ENCODE results near the gene TBC1D8.

Gene TBC1D8

DNA sequence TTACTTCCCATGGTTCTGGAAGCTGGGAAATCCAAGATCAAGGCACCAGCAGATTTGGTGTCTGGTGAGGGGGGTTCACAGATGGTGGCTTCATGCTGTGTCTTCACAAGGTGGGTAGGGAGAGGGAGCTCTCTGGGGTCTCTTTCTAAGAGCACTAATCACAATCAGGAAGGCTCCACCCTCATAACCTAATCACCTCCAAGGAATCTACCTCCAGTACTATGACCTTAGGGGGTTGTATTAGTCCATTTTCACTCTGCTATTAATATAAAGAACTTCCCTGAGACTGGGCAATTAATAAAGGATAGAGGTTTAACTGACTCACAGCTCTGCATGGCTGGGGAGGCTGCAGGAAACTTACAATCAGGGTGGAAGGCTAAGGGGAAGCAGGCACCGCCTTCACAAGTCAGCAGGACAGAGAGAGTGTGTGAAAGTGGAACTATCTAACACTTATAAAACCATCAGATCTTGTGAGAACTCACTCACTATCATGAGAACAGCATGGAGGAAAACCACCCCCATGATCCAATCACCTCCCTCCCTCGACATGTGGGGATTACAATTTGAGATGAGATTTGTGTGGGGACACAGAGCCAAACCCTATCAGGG is 17.6 kb downstream of the TBC1D8 start:
- DNase-seq, result no peak

DNA sequence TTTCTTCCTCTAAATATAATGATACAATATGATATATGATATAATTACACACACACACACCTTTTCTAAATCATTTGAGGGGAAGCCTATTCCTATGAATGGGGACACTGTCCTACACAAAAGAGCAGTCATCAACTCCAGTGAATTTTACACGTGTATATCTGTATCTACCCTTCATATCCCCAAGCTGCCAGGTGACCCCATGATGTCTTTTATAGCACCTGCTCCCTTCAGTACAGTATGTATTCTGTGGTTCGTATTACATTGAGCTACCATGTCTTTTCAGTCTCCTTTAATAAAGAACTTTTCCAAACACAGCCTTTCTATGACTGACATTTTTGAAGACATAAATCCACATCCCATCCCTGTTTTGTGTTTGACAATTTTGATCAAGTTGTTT is 19.0 kb downstream of the TBC1D8 start:
- no peak for DNase-seq

DNA sequence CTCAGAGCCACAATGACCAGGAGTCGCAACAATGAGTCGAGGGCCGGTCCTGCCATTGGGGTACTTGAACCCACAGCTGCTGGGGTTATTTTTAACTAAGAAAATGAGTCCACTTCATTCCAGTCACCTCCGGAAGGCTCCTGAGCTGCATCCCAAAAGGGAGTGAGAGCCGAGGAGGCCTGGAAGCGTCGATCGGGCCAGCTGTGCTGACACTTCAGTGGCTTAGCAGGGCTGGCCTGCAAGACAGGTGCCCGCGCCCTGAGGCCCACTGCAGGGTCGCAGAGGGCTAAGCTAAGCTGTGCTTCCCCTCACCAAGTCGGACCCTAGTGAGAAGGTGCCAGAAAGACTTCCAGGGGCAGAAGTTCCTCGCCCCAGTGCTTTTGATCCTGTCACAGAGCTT is 21.1 kb downstream of the TBC1D8 start:
- DNase-seq, result no peak

DNA sequence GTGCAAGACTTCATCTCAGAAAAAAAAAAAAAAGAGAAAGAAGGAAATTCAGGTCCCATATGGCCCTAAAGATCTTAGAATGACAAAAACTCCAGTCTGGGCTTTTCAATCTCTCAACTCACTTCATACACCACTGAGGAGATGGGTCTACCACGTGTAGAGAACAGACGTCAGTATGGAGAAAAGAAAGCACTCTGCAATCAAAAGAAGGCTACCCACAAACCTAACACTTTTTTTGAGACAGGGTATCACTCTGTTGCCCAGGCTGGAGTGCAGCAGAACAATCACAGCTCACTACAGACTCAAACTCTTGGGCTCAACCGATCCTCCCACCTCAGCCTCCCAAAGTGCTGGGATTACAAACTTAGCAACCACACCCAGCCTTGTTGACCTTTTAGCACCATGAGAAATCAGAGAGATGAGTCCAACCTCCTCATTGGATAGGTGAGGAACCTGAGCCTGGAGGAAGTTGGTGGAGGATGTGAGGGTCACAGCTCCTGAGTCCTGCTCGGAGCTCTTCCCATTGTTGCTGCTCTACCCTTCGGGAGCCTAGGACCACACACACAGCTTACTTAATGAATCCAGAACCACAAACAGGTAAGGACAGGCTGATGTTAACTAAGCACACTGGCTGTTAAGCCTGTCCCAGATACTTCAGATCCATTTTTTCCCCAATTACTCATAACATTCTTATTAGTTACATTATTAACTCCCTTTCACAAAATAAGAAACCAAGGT is 23.7 kb downstream of the TBC1D8 start:
- no peak for DNase-seq

DNA sequence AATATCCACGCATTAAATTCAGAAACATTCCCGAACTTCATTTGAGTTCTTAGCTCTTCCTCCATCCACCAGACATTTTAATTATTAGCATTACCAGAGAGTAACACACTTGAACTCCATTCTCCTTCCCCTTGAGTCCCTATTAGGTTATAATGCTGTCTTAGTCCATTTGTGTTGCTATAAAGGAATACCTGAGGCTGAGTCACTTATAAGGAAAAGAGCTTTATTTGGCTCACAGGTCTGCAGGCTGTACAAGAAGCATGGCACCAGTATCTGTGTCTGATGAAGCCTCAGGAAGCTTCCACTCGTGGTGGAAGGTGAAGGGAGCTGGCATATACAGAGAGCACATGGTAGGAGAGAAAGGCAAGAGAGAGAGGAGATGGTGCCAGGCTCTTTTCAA is 25.4 kb downstream of the TBC1D8 start:
- no peak for DNase-seq

DNA sequence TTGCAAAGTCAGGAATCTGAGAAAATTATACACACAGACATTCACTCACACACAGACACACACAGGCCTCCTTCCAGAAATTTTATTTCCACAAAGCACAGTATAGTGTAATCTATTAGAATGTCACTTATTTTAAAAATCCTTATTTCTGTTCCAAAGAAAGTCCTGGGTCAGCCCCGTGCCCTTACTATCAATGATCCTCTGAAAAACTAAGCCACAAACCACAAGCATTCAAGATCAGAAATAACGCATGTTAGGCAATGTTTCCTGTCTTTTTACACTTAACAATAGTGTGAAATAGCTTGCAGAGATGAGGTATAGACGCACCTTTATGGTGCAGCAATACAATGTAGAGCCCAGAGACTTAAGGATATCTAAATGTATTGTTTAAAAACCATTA is 25.8 kb downstream of the TBC1D8 start:
- DNase-seq, result no peak

DNA sequence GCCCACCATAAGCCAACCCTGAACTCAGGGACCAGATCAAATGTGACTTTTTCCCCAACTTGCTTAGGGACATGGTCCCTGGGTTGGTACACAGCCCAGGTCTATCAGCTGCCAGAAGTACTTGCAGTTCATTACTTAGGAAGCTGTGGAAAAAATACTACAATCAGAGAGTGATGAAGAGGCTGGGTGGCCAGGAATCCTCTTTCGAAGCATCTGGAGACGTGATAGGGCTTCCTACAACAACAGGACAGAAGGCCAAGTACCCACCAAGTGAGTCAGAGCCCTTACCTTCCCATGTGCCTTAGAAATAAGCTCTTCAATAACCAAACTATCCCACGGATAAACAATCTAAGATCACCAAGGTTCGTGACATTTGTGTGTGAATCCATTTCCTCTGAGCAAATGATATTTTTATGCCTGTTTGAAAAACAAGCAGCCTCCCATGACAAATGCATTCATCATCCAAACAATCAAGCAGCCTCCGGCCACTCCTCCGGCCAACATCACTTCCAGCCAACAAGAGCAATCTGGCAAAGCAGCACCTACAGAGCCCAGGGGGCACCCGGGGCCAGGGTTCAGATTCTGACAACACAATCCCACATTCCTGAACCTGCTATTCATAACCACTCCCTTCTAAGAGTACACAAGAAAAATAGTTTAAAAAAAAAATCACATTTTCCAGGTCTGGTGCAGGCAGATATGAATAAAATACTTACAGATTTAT is 26.4 kb downstream of the TBC1D8 start:
- peak; percentile 74 for DNase-seq

DNA sequence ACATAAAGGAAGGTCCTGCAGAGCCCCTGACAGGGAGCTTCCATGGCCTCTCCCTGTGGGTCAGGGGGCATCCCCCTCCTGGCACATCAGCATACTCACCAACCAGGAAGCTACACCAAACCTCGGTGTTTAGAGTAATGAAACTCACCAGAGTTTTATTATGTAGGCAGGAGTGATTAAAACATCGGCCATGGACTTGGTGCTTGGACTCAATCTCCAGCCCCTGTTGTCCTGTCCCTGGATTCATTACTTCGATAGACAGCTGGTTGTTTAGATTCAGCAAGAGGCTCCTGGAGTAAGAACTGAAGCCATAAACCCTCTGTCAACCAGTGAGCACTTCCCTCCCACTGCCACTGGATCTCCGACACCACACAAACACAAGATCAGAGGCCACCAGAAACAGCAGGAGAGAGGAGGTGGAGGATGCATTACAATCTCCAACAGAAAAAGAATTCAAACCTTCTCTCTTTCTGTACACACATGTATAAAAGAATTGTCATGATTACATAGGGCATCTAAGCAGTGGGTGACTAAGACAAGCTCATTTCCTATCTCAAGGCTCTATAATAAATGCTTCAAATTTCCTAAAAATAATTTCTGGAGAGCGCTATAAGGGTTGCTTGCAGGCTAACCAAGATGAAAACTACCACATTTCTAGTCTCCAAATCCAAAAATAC is 27.2 kb downstream of the TBC1D8 start:
- no peak for DNase-seq

DNA sequence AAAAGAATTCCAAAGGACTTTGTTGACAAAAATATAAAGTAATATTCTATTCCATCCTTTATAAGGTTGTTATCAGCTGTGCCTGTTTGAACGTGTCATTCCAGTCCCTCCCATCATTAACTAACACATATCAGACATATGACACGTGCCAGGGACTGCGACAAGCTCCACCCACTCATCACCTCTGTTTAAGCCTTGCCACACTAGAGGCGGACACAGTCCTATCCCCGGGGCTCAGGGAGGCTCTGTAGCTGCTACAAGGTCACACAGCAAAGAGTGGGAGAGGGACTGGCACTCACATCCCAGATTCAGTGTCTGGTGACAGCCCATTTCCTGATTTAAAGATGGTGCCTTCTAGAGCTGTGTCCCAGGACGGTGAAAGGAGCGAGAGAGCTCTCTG is 30.0 kb downstream of the TBC1D8 start:
- no peak for DNase-seq

DNA sequence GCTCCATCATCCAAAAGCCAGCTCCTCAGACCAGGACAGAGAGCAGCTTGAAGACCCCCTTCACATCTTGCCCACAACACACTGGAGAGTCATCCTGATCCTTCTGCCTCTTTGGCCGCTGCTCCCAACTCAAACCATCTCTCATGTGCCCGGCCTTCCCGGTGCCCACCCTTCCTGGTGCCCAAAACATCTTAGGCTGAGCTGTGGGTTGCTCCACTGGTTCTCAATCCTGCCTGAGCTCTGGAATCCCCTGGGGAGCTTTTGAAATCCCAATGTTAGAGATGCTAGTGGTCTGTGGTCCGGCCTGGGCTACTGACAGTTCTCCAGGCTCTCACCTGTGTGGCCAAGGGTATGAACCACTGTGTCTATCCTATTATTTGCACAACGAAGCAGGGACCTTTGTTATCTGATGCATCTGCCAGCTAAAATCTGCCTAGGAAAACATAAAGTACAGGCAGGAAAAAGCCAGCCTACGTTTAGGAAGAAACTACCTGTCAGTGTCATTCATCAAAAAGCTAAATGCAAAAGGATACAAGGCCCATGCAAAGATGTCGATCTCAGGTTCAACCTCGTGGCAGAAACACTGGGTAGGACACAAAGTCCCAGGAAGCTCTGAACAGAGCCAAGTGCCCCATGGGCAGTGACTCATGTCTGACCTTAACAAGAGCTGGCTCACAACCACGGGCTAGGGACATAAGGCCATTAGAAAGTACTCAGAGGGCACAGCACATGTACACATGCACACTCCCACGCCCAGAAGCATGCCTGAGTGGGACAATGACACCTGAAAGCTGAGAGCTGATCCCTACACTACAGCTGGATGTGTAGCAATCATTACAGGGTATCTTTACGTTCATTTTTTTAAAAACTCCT is 30.8 kb downstream of the TBC1D8 start:
- DNase-seq, result peak; percentile 24

DNA sequence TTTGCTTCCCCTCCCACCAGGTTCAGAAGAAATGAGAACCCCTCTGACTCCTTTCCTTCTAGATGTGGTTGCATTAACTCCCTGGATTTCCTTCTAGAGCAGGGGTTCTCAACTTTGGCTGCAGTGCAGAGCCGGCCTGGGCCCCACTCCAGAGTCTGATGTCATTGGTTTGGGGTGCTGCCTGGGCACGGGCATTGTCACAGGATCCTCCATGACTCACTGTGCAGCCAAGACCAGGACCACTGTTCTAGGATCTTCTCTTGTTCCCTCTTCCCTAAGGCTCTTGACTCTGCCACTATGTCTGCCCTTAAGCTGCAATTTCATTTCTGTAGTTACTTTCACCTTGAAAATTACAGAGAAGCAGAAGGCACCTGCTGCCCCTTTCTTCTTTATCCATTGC is 31.8 kb downstream of the TBC1D8 start:
- no peak for DNase-seq

DNA sequence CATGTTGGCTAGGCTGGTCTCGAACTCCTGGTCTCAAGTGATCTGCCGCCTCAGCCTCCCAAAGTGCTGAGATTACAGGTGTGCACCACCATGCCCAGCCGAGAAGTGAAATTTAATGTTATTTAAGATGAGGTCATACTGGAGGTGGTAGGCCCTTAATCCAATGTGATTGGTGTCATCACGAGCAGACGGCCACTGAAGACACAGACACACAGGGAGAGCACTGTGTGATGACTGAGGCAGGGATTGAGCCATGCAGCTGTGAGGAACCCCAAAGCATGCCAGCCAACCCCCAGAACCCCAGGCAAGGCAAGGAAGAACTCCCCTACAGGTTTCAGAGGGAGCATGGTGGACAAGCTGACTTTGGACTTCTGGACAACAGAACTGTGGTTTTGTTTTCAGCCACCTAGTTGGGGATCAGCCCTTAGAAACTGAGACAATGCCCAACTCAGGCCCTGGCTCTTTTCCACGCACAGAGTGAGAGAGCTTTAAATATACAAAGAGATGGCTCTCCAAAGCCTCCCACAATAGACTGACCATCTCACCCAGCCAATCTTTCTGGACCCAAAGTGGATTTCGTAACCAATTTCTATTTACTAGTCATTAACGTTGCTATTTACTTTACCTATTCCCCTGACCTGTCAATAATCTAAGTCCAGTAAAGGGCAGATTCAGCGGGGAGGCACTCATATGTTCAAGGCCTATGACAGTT is 34.2 kb downstream of the TBC1D8 start:
- DNase-seq, result no peak

DNA sequence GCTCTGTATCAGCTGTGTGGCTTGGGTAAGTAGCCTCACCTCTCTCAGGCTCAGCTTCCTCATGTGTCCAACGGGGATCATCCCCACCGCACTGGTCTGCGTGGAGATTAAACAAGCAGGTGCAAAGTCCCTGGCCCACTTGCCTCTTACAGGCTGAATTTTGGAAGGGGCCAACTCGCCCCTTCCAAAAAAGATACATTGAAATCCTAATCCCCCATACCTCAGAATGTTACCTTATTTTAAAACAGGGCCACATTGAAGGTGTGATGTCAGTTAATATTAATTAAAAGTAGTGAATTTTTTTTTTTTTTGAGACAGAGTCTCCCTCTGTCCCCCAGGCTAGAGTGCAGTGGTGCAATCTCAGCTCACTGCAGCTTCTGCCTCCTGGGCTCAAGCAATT is 34.8 kb downstream of the TBC1D8 start:
- DNase-seq, result no peak

DNA sequence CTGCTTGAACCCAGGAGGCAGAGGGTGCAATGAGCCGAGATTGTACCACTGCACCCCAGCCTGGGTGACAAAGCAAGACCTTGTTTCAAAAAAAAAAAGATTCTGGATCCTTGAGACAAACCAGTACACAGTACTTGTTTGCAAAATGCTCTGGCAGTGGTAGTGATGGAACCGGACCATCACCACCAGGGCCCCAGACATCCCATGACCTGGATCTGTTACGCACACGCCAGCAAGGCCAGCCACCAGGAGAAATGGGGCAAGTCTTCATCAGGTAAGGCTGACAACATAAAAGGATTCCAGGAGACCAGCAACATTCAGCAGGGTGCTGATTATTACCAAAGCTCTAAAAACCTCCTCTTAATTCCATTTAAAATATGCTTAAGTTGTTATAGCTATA is 35.5 kb downstream of the TBC1D8 start:
- DNase-seq, result no peak

DNA sequence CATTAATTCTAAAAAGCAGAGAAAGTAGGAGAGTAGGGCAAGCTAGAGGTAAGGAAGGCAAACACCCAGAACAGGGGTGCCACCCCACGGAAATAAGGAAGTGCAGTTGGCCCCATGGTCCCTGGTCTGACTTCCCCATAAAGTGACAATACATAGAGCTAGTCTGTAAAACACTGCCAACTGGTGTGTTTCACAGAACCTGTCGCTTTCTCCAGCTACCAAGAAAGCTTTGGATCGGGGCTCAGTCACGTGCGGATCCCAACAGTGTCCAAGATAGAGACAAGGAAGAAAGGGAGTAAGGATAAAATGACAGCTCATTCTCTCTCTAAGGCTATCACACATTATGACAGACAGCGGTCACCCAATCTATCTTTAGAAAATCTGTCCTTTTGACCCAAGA is 36.4 kb downstream of the TBC1D8 start:
- no peak for DNase-seq

DNA sequence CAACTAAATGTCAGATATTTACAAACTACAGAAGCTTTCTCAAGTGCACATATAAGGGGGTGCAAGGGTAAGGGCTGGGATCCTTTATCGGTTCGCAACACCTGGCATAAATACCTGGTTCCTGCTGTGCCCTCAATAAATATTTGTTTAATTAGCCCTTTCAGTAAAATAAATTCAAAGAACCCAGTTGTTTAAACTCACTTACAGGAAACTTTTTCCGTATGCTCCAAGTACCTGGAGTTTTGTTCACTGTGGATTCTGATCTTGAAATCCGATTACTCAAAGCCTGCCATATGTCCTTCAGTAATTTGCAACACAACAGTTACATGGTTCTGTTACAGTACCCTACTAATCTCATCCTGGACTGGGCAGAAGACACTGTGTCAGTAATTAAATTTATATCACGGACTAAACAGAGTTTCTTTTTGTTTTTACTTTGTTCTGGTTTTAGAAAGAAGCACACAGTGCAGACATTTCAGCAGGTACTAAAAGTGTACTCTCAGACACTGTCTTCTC is 36.9 kb downstream of the TBC1D8 start:
- DNase-seq, result no peak

DNA sequence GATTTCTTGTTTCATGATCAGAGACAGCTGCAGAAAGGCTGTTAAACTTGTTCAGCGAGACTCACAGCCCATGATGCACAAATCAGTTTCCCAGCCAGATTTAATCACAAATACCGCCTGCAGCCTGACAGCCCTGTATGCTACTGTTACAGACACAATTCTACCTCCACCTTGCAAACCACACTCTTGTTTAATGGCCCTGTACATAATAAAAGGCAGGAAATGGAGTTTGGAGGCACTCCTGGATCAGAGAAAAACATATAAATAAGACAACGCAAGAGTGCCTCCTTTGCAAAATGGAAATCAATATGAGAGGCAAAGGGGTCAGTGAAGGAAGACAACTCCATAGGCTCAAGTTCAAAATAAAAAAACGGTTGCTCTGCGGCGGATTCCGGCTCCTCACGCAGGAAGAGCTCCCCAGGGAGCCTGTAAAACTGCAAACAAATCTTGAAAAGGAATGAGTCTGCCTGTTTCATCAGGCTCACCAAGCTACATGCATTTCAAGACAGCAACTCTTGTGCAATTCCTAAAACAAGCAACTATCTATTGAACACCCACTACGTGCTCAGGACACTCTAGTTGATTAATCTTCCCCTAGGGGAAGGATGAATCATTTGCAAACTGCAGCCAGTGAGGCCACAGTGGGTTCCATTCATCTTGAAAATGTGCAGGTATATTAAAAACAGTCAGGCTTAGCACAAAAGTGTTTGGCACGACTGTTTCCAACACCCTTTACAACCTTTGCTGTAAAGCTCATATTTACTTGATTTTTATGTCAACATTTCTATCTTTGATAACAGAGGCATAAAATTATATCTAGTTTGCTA is 37.5 kb downstream of the TBC1D8 start:
- DNase-seq, result no peak

DNA sequence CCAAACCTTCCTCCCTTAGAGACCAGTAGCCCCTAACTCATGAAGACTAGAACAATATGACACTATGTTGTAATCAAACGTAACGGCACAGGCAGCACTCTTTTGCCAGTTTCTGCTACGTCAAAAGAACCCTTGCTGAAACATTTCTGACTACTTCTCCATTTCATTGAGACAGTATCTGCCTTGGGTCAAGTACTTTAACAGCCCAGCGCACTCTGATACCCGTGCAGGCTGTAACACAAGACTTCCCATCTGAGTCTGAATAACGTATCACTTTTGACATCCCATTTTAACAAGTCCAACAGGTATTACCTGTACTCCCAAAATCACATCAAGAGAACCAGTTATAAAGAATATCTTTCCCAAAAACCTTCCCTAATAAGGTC is 38.4 kb downstream of the TBC1D8 start:
- no peak for DNase-seq

DNA sequence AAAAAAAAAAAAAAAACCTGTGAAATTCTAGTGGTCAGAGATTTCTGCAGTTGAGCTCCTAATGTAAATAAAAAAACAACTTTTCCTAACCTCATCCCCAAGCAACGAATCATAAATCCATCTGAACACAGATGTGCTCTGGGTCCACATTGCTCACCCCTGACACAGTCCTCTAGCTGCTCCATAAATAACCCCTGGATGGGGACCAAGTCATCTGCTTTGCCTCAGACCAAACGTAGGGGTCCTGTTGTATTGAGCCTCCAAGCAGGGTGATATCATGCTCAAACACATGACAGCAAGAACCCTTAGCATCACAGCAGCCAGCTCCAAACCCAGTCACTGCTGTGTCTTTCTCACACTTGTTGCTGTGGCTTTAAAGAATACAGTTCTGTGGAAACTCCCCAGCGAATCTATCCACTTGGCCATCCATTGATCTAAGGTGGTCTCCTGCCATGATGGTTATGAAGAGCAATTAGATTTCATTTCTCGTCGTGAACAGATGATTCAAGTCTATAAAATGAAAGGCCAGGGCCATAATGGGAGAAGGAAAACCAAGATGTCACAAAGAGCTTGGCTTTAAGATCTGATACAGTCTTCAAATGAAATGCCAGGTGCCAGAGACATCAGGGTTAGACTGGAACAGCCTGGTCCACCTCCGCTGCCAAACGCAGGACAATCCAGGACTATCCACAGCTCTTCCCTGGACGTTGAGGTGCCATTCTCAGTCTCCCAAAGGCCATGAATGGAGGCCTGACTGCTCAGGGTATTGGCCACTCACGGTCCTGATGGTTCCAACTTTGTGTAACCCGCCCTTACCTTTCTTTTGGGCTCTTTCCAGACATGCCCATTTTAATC is 39.0 kb downstream of the TBC1D8 start:
- DNase-seq, result no peak

DNA sequence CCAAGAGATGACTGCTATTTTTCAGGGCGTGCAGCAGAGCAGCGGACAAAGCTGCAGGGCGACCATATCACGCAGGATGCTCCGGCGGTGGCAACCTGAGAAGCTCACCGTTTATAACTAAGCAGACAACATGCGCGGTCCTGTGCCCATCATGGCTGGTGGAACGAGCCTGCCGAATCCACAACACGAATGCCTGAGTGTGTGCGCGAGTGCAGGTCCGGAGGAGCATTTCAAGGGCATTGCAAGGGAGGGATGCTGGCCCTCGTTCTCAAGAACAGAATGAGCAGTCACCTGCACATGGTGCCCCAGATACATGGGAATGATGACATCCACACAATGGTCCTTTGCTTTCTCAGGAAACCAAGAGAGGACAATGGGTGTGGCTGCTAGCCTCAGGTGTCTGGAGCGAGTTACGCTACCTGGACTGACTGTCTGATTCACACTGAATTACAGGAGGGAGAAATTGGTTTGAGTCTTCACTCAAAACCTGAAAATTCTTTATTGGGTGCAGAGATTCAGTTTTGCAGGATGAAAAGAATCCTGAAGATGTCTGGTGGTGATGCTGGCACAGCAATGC is 39.8 kb downstream of the TBC1D8 start:
- no peak for DNase-seq
